ENCODE results near the gene AQP12A.

AQP12A gene

DNA sequence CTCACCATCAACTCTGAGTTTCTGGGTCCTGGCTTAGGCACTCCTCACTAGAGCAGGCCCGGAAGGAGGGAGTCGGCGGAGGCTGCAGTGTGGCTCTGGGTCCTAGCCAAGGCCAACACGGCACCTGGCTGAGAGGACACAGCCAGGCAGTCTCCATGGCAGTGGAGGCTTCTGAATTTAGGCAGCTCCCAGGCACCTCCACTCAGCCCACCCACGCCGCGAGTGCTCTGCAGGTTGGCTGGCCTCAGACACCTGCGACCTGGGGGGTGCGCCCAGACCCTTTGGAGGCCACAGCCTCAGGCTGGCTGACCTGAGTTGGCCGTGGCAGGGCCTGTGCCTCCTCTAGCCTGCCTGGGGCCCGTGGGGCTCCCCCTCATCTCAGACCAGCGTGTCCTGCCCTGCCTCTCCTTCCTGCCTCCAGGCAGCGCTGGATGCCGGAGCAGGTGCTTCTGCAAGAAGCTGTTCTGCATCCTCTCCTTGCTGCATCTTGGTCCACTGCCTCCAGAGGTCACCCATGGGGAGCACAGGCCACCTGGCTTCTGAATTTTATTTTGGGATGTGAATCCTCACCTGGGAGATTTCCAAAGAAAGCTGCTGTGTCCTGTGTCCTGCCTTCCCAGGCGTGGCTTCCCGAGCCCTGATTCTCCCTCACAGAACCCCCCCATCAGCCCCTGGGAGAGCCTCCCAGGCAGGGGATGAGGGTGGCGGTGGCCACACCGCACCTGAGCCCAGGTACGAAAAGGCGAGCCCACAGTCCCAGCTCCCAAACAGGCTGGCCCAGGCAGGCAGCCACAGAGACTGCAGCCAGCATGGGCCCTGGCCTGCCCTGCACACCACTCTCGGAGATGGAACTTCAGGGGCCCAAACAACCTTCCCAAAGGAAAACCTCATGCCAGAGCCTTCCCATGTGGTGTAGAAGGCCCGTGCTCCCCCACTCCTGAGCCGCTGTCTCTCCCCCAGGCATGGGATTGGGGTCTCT lies 23.4 kb downstream of the AQP12A start:
- H3K79me2 ChIP-seq (ENCODE audit: insufficient read depth, low read length), result no peaks in the 10 kb centered on the region

DNA sequence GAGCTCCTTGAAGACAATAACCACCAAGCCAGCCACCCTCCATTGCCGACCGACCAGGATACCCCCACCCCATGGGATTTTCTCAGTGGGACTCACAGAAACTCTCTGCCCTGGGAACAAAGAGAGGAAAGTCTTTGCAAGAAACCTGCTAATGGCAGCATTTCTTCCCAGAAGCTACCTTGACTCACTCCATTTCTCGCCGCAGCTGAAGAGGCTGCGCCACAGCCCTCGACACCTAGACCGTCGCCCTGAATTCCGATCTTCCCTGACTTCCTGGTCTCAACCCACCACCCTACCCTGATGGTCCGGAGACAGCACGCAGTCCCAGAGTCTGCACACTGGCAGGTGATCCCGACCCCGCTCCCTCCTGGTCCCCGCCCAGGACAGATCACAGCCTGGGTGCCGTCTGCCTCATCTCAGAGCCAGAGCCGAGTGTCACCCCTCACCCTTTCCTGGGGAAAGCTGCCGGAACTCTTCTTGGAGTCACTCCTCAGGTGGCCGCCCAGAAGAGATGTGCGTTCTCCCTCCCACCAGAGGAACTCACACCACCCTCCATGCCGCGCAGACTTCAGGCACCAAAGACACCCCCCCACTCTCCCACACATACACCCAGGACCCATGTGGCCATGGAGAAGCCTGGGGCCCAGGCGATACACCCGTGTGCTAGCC lies 24.6 kb downstream of the AQP12A start:
- H4K20me1 ChIP-seq (ENCODE audit: insufficient read depth, low read length), result peaks cover 14% of the 10 kb centered on the region
- ATAC-seq (ENCODE audit: insufficient read depth, low read depth) (no peak), DNase-seq (no peak)
- no peaks in the 10 kb centered on the region for H3K79me2 ChIP-seq (ENCODE audit: insufficient read depth, low read length)
- H3K9me3 ChIP-seq (ENCODE audit: insufficient read depth, low read length, severe bottlenecking), result no peaks in the 10 kb centered on the region
- no peaks in the 10 kb centered on the region for H3K4me1 ChIP-seq (ENCODE audit: insufficient read depth, low read length)
- no peak overlapping the region for H3K4me2 ChIP-seq (ENCODE audit: insufficient read depth, low read length)
- no peak overlapping the region for H3K4me3 ChIP-seq (ENCODE audit: low read depth in 1 of 2, low read length in 2 of 2)
- no peak overlapping the region for H2AFZ ChIP-seq (ENCODE audit: low read depth, low read length)
- H3K36me3 ChIP-seq (ENCODE audit: insufficient read depth, low read length), result no peaks in the 10 kb centered on the region
- H3K9ac ChIP-seq (ENCODE audit: low read depth, low read length), result no peak overlapping the region
- H3K27ac ChIP-seq (ENCODE audit: low read length), result no peak overlapping the region
- no peaks in the 10 kb centered on the region for H3K27me3 ChIP-seq (ENCODE audit: insufficient read depth, low read length, poor library complexity)
- TF ChIP-seq, protein P1, sequence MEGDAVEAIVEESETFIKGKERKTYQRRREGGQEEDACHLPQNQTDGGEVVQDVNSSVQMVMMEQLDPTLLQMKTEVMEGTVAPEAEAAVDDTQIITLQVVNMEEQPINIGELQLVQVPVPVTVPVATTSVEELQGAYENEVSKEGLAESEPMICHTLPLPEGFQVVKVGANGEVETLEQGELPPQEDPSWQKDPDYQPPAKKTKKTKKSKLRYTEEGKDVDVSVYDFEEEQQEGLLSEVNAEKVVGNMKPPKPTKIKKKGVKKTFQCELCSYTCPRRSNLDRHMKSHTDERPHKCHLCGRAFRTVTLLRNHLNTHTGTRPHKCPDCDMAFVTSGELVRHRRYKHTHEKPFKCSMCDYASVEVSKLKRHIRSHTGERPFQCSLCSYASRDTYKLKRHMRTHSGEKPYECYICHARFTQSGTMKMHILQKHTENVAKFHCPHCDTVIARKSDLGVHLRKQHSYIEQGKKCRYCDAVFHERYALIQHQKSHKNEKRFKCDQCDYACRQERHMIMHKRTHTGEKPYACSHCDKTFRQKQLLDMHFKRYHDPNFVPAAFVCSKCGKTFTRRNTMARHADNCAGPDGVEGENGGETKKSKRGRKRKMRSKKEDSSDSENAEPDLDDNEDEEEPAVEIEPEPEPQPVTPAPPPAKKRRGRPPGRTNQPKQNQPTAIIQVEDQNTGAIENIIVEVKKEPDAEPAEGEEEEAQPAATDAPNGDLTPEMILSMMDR (IDR thresholded peaks at IDR 0.05; ENCODE audit: borderline replicate concordance, extremely low read depth, low read length, poor library complexity, severe bottlenecking), result no peak
- TF ChIP-seq EZH2 (IDR thresholded peaks at IDR 0.05; ENCODE audit: borderline replicate concordance, low read depth, low read length, severe bottlenecking), result no peak

More for the DNA sequence above, 23.4 kb downstream of the AQP12A start:
- Histone ChIP-seq H3K9me3 (ENCODE audit: insufficient read depth, low read length, severe bottlenecking) (no peaks in the 10 kb centered on the region), H3K4me3 (ENCODE audit: low read depth in 1 of 2, low read length in 2 of 2) (no peak overlapping the region), H3K4me1 (ENCODE audit: insufficient read depth, low read length) (no peaks in the 10 kb centered on the region), H2AFZ (ENCODE audit: low read depth, low read length) (no peak overlapping the region), H3K36me3 (ENCODE audit: insufficient read depth, low read length) (no peaks in the 10 kb centered on the region), H3K27ac (ENCODE audit: low read length) (no peak overlapping the region), H3K27me3 (ENCODE audit: insufficient read depth, low read length, poor library complexity) (no peaks in the 10 kb centered on the region), H3K4me2 (ENCODE audit: insufficient read depth, low read length) (no peak overlapping the region), H3K9ac (ENCODE audit: low read depth, low read length) (no peak overlapping the region), H4K20me1 (ENCODE audit: insufficient read depth, low read length) (peaks cover 12% of the 10 kb centered on the region)
- TF ChIP-seq, protein P1 (IDR thresholded peaks at IDR 0.05; ENCODE audit: borderline replicate concordance, extremely low read depth, low read length, poor library complexity, severe bottlenecking), result no peak
- no peak for TF ChIP-seq EZH2 (IDR thresholded peaks at IDR 0.05; ENCODE audit: borderline replicate concordance, low read depth, low read length, severe bottlenecking)
- DNase-seq (no peak), ATAC-seq (ENCODE audit: insufficient read depth, low read depth) (no peak)

DNA sequence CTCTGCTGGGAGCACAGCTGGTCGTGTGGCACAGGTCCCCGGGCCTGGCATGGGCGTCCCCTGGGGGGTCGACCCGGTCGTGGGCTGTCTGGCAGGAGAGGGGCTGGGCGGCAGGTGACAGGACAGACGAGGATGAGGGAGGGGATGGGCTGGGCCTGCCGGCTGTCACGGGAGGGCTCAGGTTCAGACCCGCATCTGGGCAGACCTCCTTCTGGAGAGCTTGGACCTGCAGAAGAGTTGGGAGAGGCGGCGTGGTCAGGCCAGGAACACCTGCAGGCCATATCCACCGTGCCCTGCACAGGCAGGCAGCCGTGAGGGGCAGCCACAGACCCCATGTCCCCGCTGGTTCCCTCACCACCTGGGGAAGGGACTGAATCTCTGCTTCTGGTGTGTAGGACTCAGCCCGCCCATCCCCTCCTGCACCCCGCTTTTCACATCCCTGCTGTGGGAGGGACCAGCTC lies 25.5 kb downstream of the AQP12A start:
- Histone ChIP-seq H3K4me1 (ENCODE audit: insufficient read depth, low read length) (no peaks in the 10 kb centered on the region), H3K4me2 (ENCODE audit: insufficient read depth, low read length) (no peak overlapping the region), H3K36me3 (ENCODE audit: insufficient read depth, low read length) (no peaks in the 10 kb centered on the region), H3K27ac (ENCODE audit: low read length) (no peak overlapping the region), H4K20me1 (ENCODE audit: insufficient read depth, low read length) (peaks cover 22% of the 10 kb centered on the region), H3K9me3 (ENCODE audit: insufficient read depth, low read length, severe bottlenecking) (no peaks in the 10 kb centered on the region), H3K79me2 (ENCODE audit: insufficient read depth, low read length) (no peaks in the 10 kb centered on the region), H3K9ac (ENCODE audit: low read depth, low read length) (no peak overlapping the region), H3K4me3 (ENCODE audit: low read depth in 1 of 2, low read length in 2 of 2) (no peak overlapping the region), H3K27me3 (ENCODE audit: insufficient read depth, low read length, poor library complexity) (no peaks in the 10 kb centered on the region), H2AFZ (ENCODE audit: low read depth, low read length) (no peak overlapping the region)
- TF ChIP-seq, protein P1 (IDR thresholded peaks at IDR 0.05; ENCODE audit: borderline replicate concordance, extremely low read depth, low read length, poor library complexity, severe bottlenecking), result no peak
- no peak for TF ChIP-seq EZH2 (IDR thresholded peaks at IDR 0.05; ENCODE audit: borderline replicate concordance, low read depth, low read length, severe bottlenecking)
- DNase-seq (no peak), ATAC-seq (ENCODE audit: insufficient read depth, low read depth) (no peak)
